SK-N-MC (cell line): ENCODE results near the gene DIP2C.
A peak's percentile ranks its signal among the peaks of the same experiment; 100 is the strongest.

Source experiments
- DNase-seq: peaks from one replicate; pipeline ENCODE4 v3.0.0-alpha.2; 2011; ENCODE audit warnings: low read depth, low spot score
- H3K27ac ChIP-seq: fragments of 200-600 bp; sonication (generic); 2 replicates; pipeline ENCODE4 v1.5.1; 2016; ENCODE audit warnings: mixed run types
- H3K36me3 ChIP-seq: fragments of 200-600 bp; sonication (generic); 2 replicates; pipeline ENCODE4 v1.6.1; 2017; ENCODE audit warnings: antibody characterized with exemption, low read length, mixed read lengths; ENCODE audit not compliant: insufficient read depth
- H3K4me3 ChIP-seq: fragments of 200-600 bp; sonication (generic); 2 replicates; pipeline ENCODE4 v1.5.1; 2016
- H3K9ac ChIP-seq: fragments of 200-600 bp; sonication (generic); 2 replicates; pipeline ENCODE4 v1.8.0; 2017; ENCODE audit warnings: mixed run types, mixed read lengths; ENCODE audit not compliant: insufficient read length
- H3K9me3 ChIP-seq: fragments of 200-600 bp; sonication (generic); 2 replicates; pipeline ENCODE4 v1.6.1; 2017; ENCODE audit warnings: low read depth, mild to moderate bottlenecking, antibody characterized with exemption, low read length, moderate library complexity, mixed read lengths
- EZH2 ChIP-seq: fragments of 200-600 bp; sonication (generic); IDR thresholded peaks from one replicate; pipeline ENCODE4 v1.6.1; 2017; ENCODE audit warnings: antibody characterized with exemption
- FOXP2 ChIP-seq: optimal IDR thresholded peaks from 2 replicates; pipeline ENCODE3; 2011; ENCODE audit warnings: mild to moderate bottlenecking, moderate library complexity; ENCODE audit not compliant: insufficient read depth; ENCODE audit errors: extremely low read length, control extremely low read depth
- POLR2AphosphoS5 ChIP-seq: IDR thresholded peaks from 2 replicates; pipeline ENCODE4 v1.6.1; 2012; ENCODE audit warnings: mild to moderate bottlenecking, low read depth, low read length, borderline replicate concordance

The DIP2C gene

GRCh38 chr10:488933-489215 lies 200.6 kb downstream of the DIP2C start:
- no peaks in the 10 kb centered on the region for H3K9me3 ChIP-seq
- no peak overlapping the region for H3K27ac ChIP-seq
- H3K36me3 ChIP-seq = no peaks in the 10 kb centered on the region
- H3K9ac ChIP-seq = no peak overlapping the region
- no peak for TF ChIP-seq EZH2
- TF ChIP-seq POLR2AphosphoS5 = no peak
- no peak for TF ChIP-seq FOXP2
- no peak for DNase-seq
- H3K4me3 ChIP-seq = no peak overlapping the region

DNA sequence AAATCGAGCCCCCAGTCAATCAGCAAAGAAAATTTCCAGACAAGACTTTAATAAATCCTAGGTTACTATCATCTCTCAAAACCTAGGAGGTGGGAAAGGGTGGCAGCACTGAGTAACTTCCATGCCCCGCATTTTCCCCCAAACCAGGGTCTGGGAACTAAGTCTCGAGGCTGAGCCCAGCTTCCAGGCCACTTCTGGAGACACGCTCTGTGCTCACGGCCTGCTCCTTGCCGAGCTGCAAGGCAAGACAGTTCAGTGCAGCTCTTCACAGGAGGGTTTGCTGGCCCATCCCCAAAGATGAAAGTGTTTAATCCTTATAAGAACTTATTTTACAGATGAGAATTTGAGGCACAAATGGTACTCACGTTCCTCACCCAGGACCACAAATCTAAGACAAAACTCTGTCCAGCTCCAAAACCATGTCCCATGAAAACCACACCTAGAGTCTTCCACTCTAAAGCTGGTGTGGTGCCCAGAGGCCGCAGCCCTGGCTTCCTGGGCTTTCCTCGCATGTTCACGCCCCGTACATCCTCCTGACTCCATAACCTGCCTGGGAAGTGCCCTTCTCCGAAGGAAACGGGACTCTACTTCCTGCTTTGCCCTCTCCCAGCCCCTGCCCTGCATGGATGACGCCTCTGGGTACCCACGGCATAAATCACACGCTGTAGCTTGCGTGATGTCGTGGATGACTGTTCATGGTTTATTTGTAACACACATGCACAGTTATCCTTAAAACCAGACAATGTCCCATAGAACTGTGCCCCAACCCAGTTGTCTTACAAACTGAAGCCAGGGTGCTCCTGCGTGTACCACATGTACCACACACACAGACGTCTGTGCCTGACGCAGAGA lies 201.2 kb downstream of the DIP2C start:
- no peak overlapping the region for H3K4me3 ChIP-seq
- no peak overlapping the region for H3K9ac ChIP-seq
- no peak for DNase-seq
- no peaks in the 10 kb centered on the region for H3K9me3 ChIP-seq
- TF ChIP-seq FOXP2 (no peak), POLR2AphosphoS5 (no peak), EZH2 (no peak)
- H3K27ac ChIP-seq = no peak overlapping the region
- H3K36me3 ChIP-seq = no peaks in the 10 kb centered on the region

DNA sequence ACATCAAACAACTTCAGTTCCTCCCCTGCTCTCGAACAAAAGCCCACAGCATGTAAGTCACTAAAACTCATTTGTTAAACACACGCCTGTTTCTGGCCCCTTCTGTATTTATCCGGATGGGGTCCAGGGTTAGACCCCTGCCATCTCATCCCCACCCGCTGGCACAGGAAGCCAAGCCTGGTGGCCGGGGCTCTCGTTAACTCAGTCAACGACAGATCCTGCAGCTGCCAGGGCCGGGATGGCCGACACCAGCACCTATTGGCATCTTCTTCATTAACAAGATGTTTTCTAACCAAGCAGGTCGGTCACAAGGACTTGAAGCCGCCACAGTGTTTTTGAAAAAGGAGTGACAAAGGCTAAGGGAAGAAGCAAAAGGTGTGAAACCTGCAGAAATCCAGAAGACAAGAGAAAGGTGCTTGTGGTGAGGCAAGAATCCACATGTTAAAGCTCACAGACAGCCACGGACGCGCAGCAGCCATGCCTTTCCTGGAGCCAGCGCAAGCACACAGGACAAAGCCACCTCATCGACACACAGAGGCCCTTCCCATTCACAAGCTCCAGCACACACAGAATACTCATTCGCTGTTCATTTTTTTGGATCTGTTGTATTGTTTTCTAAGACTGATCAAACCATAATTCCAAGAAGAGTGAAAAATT lies 202.7 kb downstream of the DIP2C start:
- no peak overlapping the region for H3K4me3 ChIP-seq
- no peaks in the 10 kb centered on the region for H3K9me3 ChIP-seq
- TF ChIP-seq FOXP2 (no peak), EZH2 (no peak), POLR2AphosphoS5 (no peak)
- no peak overlapping the region for H3K9ac ChIP-seq
- no peak for DNase-seq
- no peaks in the 10 kb centered on the region for H3K36me3 ChIP-seq
- H3K27ac ChIP-seq = no peak overlapping the region

DNA sequence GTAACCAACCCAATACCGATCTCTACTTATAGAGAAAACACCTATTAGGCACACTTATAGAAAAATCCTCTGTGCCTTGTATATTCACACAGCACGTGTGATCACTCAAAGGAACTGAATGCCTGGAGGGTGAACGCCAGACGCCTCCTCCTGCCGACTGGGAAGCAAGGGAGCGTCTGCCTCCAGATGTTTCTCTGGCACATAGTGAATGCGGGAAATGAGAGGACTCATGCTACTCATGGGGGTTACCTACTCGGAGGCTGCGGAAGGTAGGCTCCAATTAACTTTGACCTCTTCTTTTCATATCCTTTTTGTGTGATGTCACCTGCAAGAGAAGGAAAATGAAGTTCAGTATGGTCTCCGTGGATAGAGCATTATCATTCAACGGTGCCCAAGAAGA lies 203.3 kb downstream of the DIP2C start:
- TF ChIP-seq POLR2AphosphoS5 (no peak), EZH2 (no peak), FOXP2 (no peak)
- no peak overlapping the region for H3K27ac ChIP-seq
- H3K9ac ChIP-seq = no peak overlapping the region
- H3K9me3 ChIP-seq = no peaks in the 10 kb centered on the region
- peak overlapping the region; percentile 44; the same call in 1 of the 2 replicates for H3K4me3 ChIP-seq
- no peak for DNase-seq
- H3K36me3 ChIP-seq = no peaks in the 10 kb centered on the region

- no peaks in the 10 kb centered on the region for H3K36me3 ChIP-seq
- TF ChIP-seq POLR2AphosphoS5 (no peak), FOXP2 (no peak), EZH2 (no peak)
- H3K9ac ChIP-seq = no peak overlapping the region
- no peak overlapping the region for H3K27ac ChIP-seq
- H3K4me3 ChIP-seq = peak overlapping the region; percentile 33; the same call in 1 of the 2 replicates
- DNase-seq = no peak
- H3K9me3 ChIP-seq = no peaks in the 10 kb centered on the region
Measured at GRCh38 chr10:485776-486175, 203.7 kb downstream of the DIP2C start.

- H3K9me3 ChIP-seq = no peaks in the 10 kb centered on the region
- no peak for DNase-seq
- H3K4me3 ChIP-seq = peak overlapping the region; percentile 73
- TF ChIP-seq EZH2 (no peak), FOXP2 (no peak)
- no peak overlapping the region for H3K27ac ChIP-seq
- no peak overlapping the region for H3K9ac ChIP-seq
- H3K36me3 ChIP-seq = no peaks in the 10 kb centered on the region
Measured at GRCh38 chr10:484925-485661, 204.4 kb downstream of the DIP2C start.

- peak; percentile 52 for DNase-seq
Measured at GRCh38 chr10:484441-484924, 205.0 kb downstream of the DIP2C start.

DNA sequence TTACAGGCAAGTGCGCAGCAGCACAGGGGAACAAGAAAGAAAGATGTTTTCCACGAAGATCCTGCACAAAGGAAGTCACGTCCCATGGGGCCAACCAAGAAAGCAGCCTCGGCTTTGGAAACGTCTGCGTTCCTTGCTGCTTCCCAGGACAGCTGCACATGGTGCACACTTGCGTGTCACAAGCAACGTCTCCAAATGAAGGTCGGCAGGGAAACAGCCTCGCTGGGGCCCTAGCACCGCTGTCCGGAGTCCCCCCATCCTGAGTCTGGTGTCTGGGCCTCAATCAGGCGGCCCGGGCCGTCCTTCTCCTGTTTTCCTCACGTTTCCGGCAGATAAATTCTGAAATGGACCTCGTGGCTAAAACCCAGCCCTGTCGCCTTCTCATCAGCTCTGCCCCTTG lies 206.2 kb downstream of the DIP2C start:
- Histone ChIP-seq H3K27ac (no peak overlapping the region), H3K36me3 (no peaks in the 10 kb centered on the region), H3K4me3 (no peak overlapping the region), H3K9me3 (no peaks in the 10 kb centered on the region), H3K9ac (no peak overlapping the region)
- TF ChIP-seq EZH2 (no peak), POLR2AphosphoS5 (no peak), FOXP2 (no peak)
- DNase-seq = no peak

More at GRCh38 chr10:484441-484924, 205.0 kb downstream of the DIP2C start:
- H3K9me3 ChIP-seq = no peaks in the 10 kb centered on the region
- no peaks in the 10 kb centered on the region for H3K36me3 ChIP-seq
- H3K27ac ChIP-seq = no peak overlapping the region
- peak overlapping the region; percentile 73 for H3K4me3 ChIP-seq
- no peak for TF ChIP-seq POLR2AphosphoS5
- no peak for TF ChIP-seq EZH2
- no peak for TF ChIP-seq FOXP2
- no peak overlapping the region for H3K9ac ChIP-seq
